ENCODE data around the gene SEPSECS. TPM values are rescaled to one million over a fixed set of nuclear protein-coding genes. Genes with fewer than 3 reads are reported as not detected.

Gene SEPSECS
- total RNA-seq, 1 donor from 2014 or later: 4.7 TPM

GRCh38 chr4:25106363-25107151 is 53.7 kb downstream of the SEPSECS start:
- Histone ChIP-seq H3K4me3 (ENCODE audit: low read depth, low read length) (no peak overlapping the region), H3K36me3 (ENCODE audit: control insufficient read depth, insufficient read depth, low read length) (no peaks in the 10 kb centered on the region), H3K27me3 (ENCODE audit: control insufficient read depth, insufficient read depth, low read length) (no peaks in the 10 kb centered on the region)
- no peak for TF ChIP-seq CTCF (IDR thresholded peaks at IDR 0.05; ENCODE audit: insufficient read depth, low read length, poor library complexity, severe bottlenecking)
- DNase-seq (ENCODE audit: low read depth): no peak

GRCh38 chr4:25104591-25104990 is 55.7 kb downstream of the SEPSECS start:
- Histone ChIP-seq H3K27me3 (ENCODE audit: control insufficient read depth, insufficient read depth, low read length) (no peaks in the 10 kb centered on the region), H3K4me3 (ENCODE audit: low read depth, low read length) (no peak overlapping the region), H3K36me3 (ENCODE audit: control insufficient read depth, insufficient read depth, low read length) (no peaks in the 10 kb centered on the region)

GRCh38 chr4:25103418-25103817 is 56.8 kb downstream of the SEPSECS start:
- Histone ChIP-seq H3K36me3 (ENCODE audit: control insufficient read depth, insufficient read depth, low read length) (no peaks in the 10 kb centered on the region), H3K27me3 (ENCODE audit: control insufficient read depth, insufficient read depth, low read length) (no peaks in the 10 kb centered on the region), H3K4me3 (ENCODE audit: low read depth, low read length) (no peak overlapping the region)
- no peak for TF ChIP-seq CTCF (IDR thresholded peaks at IDR 0.05; ENCODE audit: insufficient read depth, low read length, poor library complexity, severe bottlenecking)
- DNase-seq (ENCODE audit: low read depth): no peak

More at GRCh38 chr4:25104591-25104990, 55.7 kb downstream of the SEPSECS start:
- no peak for TF ChIP-seq CTCF (IDR thresholded peaks at IDR 0.05; ENCODE audit: insufficient read depth, low read length, poor library complexity, severe bottlenecking)
- DNase-seq (ENCODE audit: low read depth): no peak

- Histone ChIP-seq H3K4me3 (ENCODE audit: low read depth, low read length) (no peak overlapping the region), H3K36me3 (ENCODE audit: control insufficient read depth, insufficient read depth, low read length) (no peaks in the 10 kb centered on the region), H3K27me3 (ENCODE audit: control insufficient read depth, insufficient read depth, low read length) (no peaks in the 10 kb centered on the region)
- no peak for TF ChIP-seq CTCF (IDR thresholded peaks at IDR 0.05; ENCODE audit: insufficient read depth, low read length, poor library complexity, severe bottlenecking)
- DNase-seq (ENCODE audit: low read depth): no peak
Observed at GRCh38 chr4:25101836-25102235, 58.4 kb downstream of the SEPSECS start.

- no peak for TF ChIP-seq CTCF (IDR thresholded peaks at IDR 0.05; ENCODE audit: insufficient read depth, low read length, poor library complexity, severe bottlenecking)
- Histone ChIP-seq H3K27me3 (ENCODE audit: control insufficient read depth, insufficient read depth, low read length) (no peaks in the 10 kb centered on the region), H3K4me3 (ENCODE audit: low read depth, low read length) (no peak overlapping the region), H3K36me3 (ENCODE audit: control insufficient read depth, insufficient read depth, low read length) (no peaks in the 10 kb centered on the region)
- DNase-seq (ENCODE audit: low read depth): no peak
Observed at GRCh38 chr4:25100710-25101109, 59.5 kb downstream of the SEPSECS start.
